Activated T-helper 1 cell treated with anti-CD3 and anti-CD28 coated beads, Interleukin-2, amount 50 U/mL, for 16 hours (primary cell): ENCODE data around the gene PCCA.
"Not testable (repeated sequence)": the region's sequence is repeated elsewhere in the genome, so short reads cannot be mapped to it uniquely, and the experiment has no call there.

Experiments
- DNase-seq, 2 donors: peaks; one replicate each; pipeline ENCODE4 v3.0.0-alpha.2; 2020; ENCODE audit warnings: low read depth in 1 of 2, low spot score in 1 of 2

Gene PCCA

GRCh38 chr13:100350601-100351000 lies 261.7 kb downstream of the PCCA start:
- no peak for DNase-seq

- no peak for DNase-seq
Measured at GRCh38 chr13:100356426-100356825, 267.5 kb downstream of the PCCA start.

- no peak for DNase-seq
Measured at GRCh38 chr13:100356889-100357288, 268.0 kb downstream of the PCCA start.

- DNase-seq: no peak
Measured at GRCh38 chr13:100357764-100358163, 268.9 kb downstream of the PCCA start.

DNA sequence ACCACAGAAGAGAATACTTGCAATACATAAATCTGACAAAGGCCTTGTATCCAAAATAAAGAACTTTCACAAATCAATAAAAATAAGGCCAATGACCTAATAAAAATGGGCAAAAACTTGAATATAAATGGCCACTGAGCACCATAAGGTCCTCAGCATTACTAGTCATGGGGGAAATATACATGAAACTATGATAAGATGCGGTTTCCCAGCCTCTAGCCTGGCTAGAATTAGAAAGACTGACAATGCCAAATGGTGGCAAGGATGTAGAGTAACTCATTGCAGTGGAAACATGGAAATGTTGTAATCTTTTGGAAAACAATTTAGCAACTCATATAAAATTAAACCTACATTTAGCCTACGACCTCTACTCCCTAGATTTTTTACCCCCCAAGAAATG lies 272.6 kb downstream of the PCCA start:
- DNase-seq: no peak

GRCh38 chr13:100362371-100362770 lies 273.5 kb downstream of the PCCA start:
- no peak for DNase-seq

GRCh38 chr13:100362781-100363180 lies 273.9 kb downstream of the PCCA start:
- DNase-seq: no peak

DNA sequence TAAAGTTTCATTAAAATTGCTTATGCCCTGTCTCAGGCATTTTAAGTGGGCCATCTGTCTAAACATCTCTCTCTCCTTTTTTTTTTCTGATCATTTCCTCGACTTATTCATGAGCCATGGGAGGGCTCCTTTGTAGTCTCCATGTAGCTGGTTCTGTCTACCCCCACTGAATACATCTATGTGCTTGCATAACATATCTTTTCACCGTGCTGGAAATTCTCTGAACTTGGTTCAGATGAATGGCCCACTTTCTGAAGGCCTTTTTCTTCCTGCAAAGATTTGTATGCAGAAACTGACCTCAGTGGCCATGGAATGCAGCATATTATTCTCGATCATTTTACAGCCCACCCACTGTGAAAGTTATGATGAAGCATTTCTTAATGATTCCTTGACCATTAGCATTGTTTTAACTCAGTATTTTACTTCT lies 274.4 kb downstream of the PCCA start:
- DNase-seq: no peak

DNA sequence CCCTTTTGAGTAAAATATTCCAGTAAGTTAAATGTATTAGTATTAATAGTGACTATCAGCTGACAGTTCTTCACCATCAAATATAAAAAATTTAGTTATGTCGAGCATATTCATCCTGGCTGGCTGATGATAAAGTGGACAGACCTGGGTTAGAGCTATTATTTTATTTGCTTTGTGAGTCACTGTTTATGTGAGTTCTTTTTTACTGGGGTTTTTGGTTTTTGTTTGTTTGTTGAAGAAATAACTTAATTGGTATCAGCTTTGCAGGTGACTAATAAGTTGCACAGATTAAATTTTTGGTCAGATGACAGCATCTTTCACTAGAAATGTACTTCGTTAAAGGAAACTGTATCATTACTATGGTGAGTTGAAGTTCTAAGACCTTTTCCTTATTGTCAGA lies 275.0 kb downstream of the PCCA start:
- no peak for DNase-seq

- no peak for DNase-seq
Measured at GRCh38 chr13:100364591-100364990, 275.7 kb downstream of the PCCA start.

GRCh38 chr13:100365680-100366079 lies 276.8 kb downstream of the PCCA start:
- DNase-seq: no peak

DNA sequence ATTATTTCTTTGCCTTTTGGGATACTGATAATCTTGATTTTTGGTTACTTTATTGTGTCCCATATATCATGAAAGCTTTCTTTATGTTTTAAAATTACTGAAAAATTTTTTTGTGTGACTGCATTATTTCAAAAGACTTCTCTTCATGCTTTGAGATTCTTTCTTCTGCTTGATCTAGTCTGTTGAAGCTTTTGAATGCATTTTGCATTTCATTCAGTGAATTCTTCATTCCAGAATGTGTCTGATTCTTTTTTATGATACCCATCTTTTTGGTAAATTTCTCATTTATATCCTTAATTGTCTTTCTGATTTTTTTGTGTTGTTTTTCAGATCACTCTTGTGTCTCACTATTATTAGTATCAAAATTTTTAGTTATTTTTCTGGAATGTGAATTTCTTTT lies 289.6 kb downstream of the PCCA start:
- no peak for DNase-seq

DNA sequence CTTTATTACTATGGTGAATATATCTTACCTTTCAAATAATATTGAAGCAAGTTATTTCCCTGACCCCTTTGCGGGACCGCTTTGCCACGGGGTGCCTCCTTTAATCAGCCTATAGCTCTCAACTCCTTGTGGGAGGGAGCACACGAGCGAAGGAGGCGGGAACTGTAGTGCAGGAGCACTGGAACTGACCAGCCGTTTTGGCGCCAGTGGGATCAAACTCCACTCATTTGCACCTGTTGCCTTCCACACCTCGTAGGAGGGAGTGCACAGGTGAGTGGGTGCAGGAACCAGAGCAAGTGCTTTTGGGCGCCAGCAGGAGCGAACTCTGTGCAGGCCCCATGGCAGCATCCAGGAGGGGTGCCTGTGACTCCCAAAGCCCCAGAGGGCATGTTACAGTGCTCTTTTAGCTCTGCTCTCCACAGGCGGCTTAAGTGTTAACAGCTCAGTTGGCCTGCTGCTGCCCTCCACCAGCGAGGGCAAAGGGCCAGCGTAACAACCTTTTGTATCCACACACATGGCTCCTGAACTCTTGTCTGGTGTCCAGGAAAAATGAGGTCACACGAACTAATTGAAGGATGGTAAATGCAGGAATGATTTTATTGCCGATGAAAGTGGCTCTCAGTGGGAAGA lies 292.8 kb downstream of the PCCA start:
- DNase-seq: no peak

GRCh38 chr13:100382785-100383184 lies 293.9 kb downstream of the PCCA start:
- no peak for DNase-seq

DNA sequence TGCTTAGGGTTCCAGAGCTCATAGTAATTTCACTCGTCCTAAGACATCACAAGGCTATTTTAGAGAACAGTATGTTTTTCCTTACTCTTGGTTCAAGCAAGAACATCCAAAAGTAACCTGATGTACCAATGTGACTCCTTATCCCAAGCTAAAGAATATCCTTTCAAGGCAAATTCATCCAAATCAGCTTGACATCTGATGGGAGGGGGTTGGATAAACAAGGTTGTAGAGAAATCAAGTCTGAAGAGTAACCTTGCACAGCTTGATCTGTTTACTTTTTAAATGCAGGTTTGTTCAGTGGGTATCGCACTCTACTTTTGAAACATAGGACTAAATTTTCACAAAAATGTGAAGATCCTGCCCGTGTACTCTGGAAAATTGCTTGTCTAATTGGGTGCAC lies 298.5 kb downstream of the PCCA start:
- DNase-seq: no peak

DNA sequence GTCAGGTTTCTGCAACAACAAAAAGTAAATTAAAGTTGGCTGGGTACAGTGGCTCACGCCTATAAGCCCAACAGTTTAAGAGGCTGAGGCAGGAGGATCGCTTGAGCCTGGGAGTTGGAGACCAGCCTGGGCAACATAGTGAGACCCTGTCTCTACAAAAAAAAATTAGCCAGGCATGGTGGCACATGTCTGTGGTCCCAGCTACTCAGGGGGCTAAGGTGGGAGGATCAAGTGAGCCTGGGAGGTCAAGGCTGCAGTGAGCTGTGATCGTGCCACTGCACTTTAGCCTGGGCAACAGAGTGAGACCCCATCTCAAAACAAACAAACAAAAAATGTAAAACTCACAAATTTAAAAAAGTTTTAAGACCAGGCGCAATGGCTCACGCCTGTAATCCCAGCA lies 299.3 kb downstream of the PCCA start:
- not testable (repeated sequence) for DNase-seq

DNA sequence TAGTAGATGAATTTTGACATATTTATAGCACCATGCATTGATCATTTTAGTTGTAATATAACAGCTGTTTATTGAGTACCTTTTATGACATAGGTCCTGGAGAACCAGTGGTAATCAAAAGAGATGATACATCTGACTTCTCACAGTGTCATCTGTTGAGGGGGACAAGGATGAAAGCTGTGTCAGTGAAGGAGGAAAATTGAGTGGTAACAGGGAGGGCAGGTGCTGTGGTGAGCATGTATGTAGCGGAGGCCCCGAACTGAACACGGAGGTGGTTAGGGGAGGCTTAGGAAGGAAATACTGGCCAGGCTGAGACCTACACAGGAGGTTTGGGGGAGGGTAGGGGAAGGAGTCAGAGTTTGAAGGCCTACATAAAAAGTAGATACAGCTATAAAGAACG lies 300.0 kb downstream of the PCCA start:
- no peak for DNase-seq

DNA sequence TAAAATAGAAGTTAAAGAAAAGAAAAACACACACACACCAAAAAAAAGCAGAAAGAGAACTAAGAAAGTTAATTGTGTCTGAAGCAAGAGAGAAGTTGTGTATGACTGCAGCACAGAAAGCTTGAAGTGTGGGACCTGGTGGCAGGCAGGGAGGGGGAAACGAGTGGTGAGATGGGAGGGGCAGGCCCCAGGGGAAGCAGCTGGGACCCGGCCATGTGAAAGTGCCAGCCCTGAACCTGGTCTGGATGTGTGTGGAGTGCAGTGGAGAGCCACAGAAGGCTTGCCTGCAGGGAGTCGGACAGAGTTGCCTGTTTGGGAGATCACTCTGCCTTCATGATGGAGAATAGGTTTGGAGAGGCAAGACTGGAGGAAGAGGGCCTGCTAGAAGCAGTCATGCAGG lies 300.7 kb downstream of the PCCA start:
- DNase-seq: no peak

- DNase-seq: peak in 1 of 2 donors; percentile 17
Measured at GRCh38 chr13:100392709-100393630, 304.1 kb downstream of the PCCA start.

GRCh38 chr13:100394005-100394695 lies 305.3 kb downstream of the PCCA start:
- DNase-seq: no peak

DNA sequence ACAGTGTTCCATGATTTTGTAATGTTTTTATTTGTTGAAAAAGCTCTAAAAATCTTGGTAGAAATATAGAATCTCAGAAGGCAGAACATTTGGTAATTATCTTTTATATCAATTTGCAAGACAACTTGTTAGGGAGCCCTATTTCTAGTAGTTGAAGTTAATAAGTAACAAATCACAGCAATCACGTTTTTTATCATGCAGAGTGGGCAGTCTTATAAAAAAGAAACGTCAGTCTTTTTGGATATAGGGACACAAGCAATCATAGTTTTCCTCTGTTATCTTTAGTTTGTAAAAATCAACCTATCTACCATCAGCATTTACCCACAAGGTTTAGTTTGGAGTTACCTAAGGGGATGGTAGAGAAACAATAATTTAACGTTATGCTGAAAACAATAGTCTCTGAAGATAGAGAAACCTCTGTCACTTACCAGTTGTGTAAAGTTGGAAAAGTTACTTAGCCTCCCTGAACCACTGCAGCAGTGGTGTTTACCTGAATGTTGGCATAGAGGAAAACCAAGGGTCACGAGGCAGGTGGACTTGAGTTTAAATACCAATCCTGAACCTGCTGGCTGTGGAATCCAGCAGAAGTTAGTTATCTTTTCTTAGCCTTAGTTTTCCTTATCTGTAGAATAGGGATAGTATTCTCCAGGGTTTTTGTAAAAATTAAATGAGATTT lies 306.9 kb downstream of the PCCA start:
- no peak for DNase-seq
